Measurements from ENCODE around the gene MCF2L2.

GRCh38 chr3:183198939-183199338, 229.5 kb downstream of the MCF2L2 start:
- TF ChIP-seq EZH2 (IDR thresholded peaks at IDR 0.05) (no peak), POLR2AphosphoS5 (IDR thresholded peaks at IDR 0.05; ENCODE audit: borderline replicate concordance, low read depth, low read length) (no peak)

Data from SK-N-MC (cell line).